CD4-positive, alpha-beta T cell treated with Interleukin-1 beta for 1 hour (primary cell): Measurements from ENCODE around the gene SMARCA5.
A peak's percentile ranks its signal among the peaks of the same experiment; 100 is the strongest.
"Not testable (repeated sequence)": the region's sequence is repeated elsewhere in the genome, so short reads cannot be mapped to it uniquely, and the experiment has no call there.

ENCODE experiments used
- DNase-seq, 2 donors: peaks; one replicate each; pipeline ENCODE4 v3.0.0-alpha.2; 2020 to 2022

Gene SMARCA5, protein sequence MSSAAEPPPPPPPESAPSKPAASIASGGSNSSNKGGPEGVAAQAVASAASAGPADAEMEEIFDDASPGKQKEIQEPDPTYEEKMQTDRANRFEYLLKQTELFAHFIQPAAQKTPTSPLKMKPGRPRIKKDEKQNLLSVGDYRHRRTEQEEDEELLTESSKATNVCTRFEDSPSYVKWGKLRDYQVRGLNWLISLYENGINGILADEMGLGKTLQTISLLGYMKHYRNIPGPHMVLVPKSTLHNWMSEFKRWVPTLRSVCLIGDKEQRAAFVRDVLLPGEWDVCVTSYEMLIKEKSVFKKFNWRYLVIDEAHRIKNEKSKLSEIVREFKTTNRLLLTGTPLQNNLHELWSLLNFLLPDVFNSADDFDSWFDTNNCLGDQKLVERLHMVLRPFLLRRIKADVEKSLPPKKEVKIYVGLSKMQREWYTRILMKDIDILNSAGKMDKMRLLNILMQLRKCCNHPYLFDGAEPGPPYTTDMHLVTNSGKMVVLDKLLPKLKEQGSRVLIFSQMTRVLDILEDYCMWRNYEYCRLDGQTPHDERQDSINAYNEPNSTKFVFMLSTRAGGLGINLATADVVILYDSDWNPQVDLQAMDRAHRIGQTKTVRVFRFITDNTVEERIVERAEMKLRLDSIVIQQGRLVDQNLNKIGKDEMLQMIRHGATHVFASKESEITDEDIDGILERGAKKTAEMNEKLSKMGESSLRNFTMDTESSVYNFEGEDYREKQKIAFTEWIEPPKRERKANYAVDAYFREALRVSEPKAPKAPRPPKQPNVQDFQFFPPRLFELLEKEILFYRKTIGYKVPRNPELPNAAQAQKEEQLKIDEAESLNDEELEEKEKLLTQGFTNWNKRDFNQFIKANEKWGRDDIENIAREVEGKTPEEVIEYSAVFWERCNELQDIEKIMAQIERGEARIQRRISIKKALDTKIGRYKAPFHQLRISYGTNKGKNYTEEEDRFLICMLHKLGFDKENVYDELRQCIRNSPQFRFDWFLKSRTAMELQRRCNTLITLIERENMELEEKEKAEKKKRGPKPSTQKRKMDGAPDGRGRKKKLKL

GRCh38 chr4:143513314-143514168, at the start of gene SMARCA5:
Gene SMARCA5 (plus strand): TSS chr4:143513702. CDS start chr4:143513925, 223 bp downstream.
- DNase-seq, result peak; percentile 97 to 98

GRCh38 chr4:143473334-143474126, 40.0 kb upstream of the SMARCA5 start:
- no peak for DNase-seq

- DNase-seq, result no peak
Observed at GRCh38 chr4:143477487-143477886, 36.0 kb upstream of the SMARCA5 start.

GRCh38 chr4:143481361-143481760, 32.1 kb upstream of the SMARCA5 start:
- no peak for DNase-seq

GRCh38 chr4:143482840-143483239, 30.7 kb upstream of the SMARCA5 start:
- peak in 1 of 2 donors; percentile 7 for DNase-seq

- no peak for DNase-seq
Observed at GRCh38 chr4:143486314-143486713, 27.2 kb upstream of the SMARCA5 start.

DNA sequence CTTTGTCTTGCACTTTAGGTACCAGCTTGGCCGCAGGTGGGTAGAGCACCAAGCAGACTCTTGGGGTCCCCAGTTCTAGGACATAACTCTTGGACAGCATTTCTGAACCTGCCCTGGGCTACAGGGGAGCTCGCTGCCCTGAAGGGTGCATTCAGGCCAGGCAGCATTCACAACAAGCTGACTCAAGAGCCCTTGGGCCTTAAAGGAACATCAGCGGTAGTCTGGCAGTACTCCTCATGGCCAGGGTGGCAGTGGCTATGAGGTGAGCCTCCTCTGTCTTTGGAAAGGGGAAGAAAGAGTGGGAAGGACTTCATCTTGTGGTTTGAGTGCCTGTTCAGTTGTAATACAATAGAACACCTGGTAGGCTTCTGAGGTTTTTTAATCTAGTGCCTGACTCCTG, 24.8 kb upstream of the SMARCA5 start:
- DNase-seq, result no peak

DNA sequence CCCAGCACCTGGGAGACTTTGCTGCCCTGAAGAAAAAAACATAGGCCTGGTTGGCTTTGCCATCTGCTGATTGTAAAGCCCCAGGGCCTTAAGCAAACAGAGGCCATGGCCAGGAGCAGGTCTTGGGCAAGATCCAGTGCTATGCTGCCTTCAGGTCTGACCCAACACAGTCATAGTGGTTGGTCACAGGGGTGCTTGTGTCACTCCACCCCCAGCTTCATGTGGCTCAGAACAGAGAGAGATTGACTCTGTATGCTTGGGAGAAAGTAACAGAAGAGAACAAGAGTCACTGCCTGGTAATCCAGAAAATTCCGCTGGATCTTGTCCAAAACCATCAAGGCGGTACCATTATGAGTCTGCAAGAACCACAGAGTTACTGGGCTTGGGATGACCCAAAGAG, 24.4 kb upstream of the SMARCA5 start:
- DNase-seq, result no peak

DNA sequence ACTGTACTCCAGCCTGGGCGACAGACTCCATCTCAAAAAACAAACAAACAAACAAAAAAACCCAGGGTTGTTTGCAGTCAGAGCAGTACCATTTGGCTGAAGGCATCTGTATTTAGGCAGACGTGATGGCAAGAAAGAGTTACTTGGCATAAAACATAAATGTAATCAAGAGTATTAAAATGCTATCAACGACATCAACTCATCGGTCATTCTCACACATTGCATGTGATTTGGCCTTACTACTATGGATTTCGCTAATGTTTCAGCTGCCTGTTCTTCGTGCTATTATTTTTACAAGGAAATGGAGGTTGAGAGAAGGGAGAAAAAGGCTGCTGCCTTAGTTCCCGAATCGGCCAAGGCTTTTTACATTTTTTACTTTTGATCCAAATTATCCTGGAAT, 15.5 kb upstream of the SMARCA5 start:
- no peak for DNase-seq

DNA sequence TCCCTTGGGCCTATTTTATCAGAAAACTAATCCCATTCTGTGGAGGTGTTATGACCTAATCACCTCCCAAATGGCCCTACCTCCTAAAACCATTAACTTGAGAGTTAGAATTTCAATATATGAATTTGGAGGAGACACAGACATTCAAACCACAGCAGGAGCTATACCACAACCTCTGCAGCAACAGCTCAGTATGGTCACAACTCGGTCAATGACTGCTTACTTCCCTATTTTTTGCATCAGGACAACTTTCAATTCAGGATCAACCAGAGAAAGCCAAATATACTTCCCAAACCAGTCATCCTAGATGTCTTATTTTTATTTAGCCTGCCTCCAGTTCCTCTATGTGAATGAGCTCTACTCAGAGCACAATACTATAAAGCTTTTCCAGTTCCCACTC, 11.3 kb upstream of the SMARCA5 start:
- DNase-seq, result no peak

GRCh38 chr4:143506031-143506430, 7.5 kb upstream of the SMARCA5 start:
- no peak for DNase-seq

DNA sequence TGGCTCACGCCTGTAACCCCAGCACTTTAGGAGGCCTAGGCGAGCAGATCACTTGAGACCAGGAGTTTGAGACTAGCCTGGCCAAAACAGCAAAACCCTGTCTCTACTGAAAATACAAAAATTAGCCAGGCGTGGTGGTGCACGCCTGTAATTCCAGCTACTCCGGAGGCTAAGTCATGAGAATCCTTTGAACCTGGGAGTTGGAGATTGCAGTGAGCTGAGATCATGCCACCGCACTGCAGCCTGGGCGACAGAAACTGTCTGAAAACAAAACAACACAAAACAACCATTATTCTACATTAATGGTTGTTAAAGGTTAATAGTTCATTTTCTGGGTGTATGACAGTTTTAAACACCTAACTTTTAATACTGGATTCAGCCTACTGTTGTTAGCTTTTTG, 1.6 kb upstream of the SMARCA5 start:
- no peak for DNase-seq

- DNase-seq, result no peak
Observed at GRCh38 chr4:143512978-143513313, 556 bp upstream of the SMARCA5 start.

DNA sequence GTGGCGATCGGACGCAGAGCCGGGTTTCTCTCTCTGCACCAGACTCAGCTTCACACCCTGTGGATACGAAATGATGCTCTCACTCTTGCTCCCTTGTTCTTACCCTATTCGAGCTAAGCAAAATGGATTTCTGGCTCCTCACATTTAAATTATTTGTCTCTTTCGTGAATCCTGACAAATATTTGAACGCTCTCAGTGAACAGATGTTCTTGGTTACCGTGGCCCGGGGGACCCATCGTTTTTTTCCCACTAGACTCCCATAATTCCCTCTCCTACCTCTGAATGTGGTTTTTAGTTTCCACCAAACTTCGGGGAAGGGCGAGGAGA, 630 bp downstream of the SMARCA5 start:
- no peak for DNase-seq

DNA sequence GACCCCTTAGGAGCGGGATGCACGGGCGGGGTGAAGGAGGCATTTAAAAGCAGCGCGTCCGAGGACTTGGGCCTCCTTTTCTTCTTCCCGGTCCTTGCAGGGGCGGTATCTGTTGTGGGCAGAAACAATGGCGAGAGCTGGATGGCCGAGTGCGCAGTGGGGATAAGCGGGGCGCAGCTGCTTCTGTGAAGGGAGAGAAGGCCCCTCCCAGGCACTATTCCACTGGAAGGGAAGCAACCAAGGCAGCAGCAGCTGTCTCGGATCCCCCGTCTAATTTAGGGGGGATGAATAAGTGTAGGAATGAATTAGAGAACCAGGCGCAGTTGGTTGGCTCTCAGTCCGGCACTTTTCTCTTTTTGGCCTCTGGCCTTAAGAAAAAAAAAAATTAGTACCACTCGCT, 995 bp downstream of the SMARCA5 start:
- DNase-seq, result peak; percentile 4 to 20

- no peak for DNase-seq
Observed at GRCh38 chr4:143514901-143515300, 1.4 kb downstream of the SMARCA5 start.

GRCh38 chr4:143515905-143516304, 2.4 kb downstream of the SMARCA5 start:
- DNase-seq, result no peak

GRCh38 chr4:143517764-143518163, 4.3 kb downstream of the SMARCA5 start:
- no peak for DNase-seq

DNA sequence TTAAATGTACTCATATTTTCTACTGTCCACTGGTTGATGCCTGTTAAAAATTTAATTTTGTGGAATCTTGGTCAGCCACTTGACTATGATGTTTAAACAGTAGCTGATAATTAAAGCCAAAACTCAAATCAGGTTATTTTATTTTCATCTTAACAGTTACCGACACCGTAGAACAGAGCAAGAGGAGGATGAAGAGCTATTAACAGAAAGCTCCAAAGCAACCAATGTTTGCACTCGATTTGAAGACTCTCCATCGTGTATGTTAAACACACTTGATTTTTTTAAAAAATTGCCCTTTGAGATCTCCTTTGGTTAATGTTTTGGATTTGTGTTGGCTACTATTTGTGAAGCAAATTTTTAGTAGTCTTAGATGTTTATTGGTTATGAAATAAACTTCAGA, 10.7 kb downstream of the SMARCA5 start:
- DNase-seq, result no peak

- not testable (repeated sequence) for DNase-seq
Observed at GRCh38 chr4:143528046-143528445, 14.5 kb downstream of the SMARCA5 start.

- no peak for DNase-seq
Observed at GRCh38 chr4:143531380-143531779, 17.9 kb downstream of the SMARCA5 start.
